ENCODE measurements around the gene PSMC3.

The PSMC3 gene

DNA sequence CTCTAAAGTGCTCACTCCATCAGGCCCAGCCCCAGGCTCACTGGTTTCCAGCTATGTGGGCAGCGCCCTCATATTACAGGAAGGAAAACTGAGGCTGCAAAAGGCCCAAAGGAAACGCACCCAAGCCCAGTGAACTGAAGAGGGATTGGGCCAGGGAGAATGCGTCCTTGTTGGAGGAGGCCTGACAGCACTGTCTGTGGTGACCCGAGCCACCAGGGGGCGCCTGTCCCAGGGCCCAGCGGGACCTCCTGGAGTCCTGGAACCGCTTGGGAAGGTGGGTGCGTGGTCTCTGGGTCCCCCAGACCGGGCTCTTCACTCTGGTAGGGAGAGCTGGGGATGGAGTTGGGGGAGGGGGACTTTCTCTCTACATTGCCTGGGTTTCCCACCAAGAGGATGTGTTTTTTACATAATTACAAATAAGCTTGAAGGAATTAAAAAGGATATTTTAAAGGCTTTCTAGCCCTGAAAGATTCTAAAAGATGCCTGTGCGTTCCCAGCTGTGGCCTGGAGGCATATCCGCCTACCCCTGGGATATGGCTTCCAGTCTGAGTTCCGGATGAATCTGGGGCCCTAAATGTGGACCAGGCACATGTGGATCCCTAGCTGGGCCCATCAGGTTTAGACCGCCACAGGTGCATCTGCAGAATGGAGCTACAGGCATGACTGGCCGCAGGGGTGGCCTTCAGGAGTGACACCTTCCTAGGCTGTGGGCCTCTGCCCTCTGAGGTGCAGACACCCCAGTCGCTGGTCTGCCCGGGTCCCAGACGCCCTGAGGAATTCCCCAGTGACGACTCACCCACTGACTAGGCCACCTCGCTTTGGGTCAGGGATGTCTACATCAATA is 52.1 kb downstream of the PSMC3 start:
- H3K9me3 ChIP-seq = no peaks in the 10 kb centered on the region
- peak overlapping the region; percentile 92 to 97 for H3K4me3 ChIP-seq (ENCODE audit: low read depth in 1 of 2, low read length in 1 of 2)
- H3K27ac ChIP-seq = peak overlapping the region; percentile 99
- peaks cover 82% of the 10 kb centered on the region for H3K36me3 ChIP-seq
- no peaks in the 10 kb centered on the region for H3K27me3 ChIP-seq
- TF ChIP-seq, protein P1, sequence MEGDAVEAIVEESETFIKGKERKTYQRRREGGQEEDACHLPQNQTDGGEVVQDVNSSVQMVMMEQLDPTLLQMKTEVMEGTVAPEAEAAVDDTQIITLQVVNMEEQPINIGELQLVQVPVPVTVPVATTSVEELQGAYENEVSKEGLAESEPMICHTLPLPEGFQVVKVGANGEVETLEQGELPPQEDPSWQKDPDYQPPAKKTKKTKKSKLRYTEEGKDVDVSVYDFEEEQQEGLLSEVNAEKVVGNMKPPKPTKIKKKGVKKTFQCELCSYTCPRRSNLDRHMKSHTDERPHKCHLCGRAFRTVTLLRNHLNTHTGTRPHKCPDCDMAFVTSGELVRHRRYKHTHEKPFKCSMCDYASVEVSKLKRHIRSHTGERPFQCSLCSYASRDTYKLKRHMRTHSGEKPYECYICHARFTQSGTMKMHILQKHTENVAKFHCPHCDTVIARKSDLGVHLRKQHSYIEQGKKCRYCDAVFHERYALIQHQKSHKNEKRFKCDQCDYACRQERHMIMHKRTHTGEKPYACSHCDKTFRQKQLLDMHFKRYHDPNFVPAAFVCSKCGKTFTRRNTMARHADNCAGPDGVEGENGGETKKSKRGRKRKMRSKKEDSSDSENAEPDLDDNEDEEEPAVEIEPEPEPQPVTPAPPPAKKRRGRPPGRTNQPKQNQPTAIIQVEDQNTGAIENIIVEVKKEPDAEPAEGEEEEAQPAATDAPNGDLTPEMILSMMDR (IDR thresholded peaks at IDR 0.05) = peak; percentile 89
- peaks cover 73 to 75% of the 10 kb centered on the region in 2 experiments for H3K4me1 ChIP-seq (ENCODE audit: control insufficient read depth in 1 of 2, insufficient read depth in 1 of 2, low read depth in 1 of 2, low read length in 1 of 2)

GRCh38 chr11:47372422-47372821 is 53.8 kb downstream of the PSMC3 start:
- Histone ChIP-seq H3K4me3 (ENCODE audit: low read depth in 1 of 2, low read length in 1 of 2) (no peak overlapping the region), H3K9me3 (no peaks in the 10 kb centered on the region), H3K27ac (peak overlapping the region; percentile 99), H3K27me3 (no peaks in the 10 kb centered on the region), H3K4me1 (ENCODE audit: control insufficient read depth in 1 of 2, insufficient read depth in 1 of 2, low read depth in 1 of 2, low read length in 1 of 2) (peaks cover 77 to 80% of the 10 kb centered on the region in 2 experiments), H3K36me3 (peaks cover 98% of the 10 kb centered on the region)
- TF ChIP-seq, protein P1 (IDR thresholded peaks at IDR 0.05) = no peak

DNA sequence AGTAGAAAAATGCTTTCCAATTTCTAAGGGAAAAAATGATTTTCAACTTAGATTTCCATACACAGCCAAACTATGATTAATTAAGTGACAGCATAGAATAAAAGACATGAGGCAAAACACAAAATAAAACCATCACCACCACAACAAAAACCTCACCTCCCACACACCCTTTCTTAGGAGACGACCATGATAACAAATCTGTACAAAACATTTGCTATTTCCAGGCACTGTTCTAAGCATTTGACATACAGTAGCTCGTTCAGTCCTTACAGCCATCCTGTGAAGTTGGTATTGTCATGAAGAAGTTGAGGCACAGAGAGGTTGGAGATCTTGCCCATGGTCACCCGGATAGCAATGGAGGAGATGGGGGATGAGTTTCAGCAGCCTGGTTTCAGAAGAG is 56.6 kb downstream of the PSMC3 start:
- TF ChIP-seq, protein P1 (IDR thresholded peaks at IDR 0.05) = no peak
- Histone ChIP-seq H3K4me1 (ENCODE audit: control insufficient read depth in 1 of 2, insufficient read depth in 1 of 2, low read depth in 1 of 2, low read length in 1 of 2) (peaks cover 85 to 91% of the 10 kb centered on the region in 2 experiments), H3K27ac (peak overlapping the region; percentile 44), H3K36me3 (peaks cover 100% of the 10 kb centered on the region), H3K9me3 (no peaks in the 10 kb centered on the region), H3K4me3 (ENCODE audit: low read depth in 1 of 2, low read length in 1 of 2) (peak overlapping the region; percentile 4 to 18), H3K27me3 (no peaks in the 10 kb centered on the region)
